EL (cell line): ENCODE results near the gene PDZD4.

Experiments
- DNase-seq: peaks from one replicate; pipeline ENCODE4 v3.0.0-alpha.2; 2016

PDZD4 gene

GRCh38 chrX:153829799-153830639, at the start of gene PDZD4:
Gene PDZD4 (minus strand): TSS chrX:153830544. CDS start chrX:153830298, 246 bp downstream.
- DNase-seq, result no peak

- DNase-seq, result no peak
Observed at GRCh38 chrX:153879741-153880439, 49.5 kb upstream of the PDZD4 start.

- no peak for DNase-seq
Observed at GRCh38 chrX:153878969-153879653, 48.8 kb upstream of the PDZD4 start.

- no peak for DNase-seq
Observed at GRCh38 chrX:153878345-153878744, 48.0 kb upstream of the PDZD4 start.

GRCh38 chrX:153877571-153878261, 47.4 kb upstream of the PDZD4 start:
- DNase-seq, result no peak

GRCh38 chrX:153876112-153876491, 45.8 kb upstream of the PDZD4 start:
- no peak for DNase-seq

- DNase-seq, result peak; percentile 27
Observed at GRCh38 chrX:153875391-153876111, 45.2 kb upstream of the PDZD4 start.

- no peak for DNase-seq
Observed at GRCh38 chrX:153874366-153875125, 44.2 kb upstream of the PDZD4 start.

GRCh38 chrX:153874085-153874365, 43.7 kb upstream of the PDZD4 start:
- DNase-seq, result no peak

GRCh38 chrX:153873282-153874084, 43.1 kb upstream of the PDZD4 start:
- DNase-seq, result no peak

- no peak for DNase-seq
Observed at GRCh38 chrX:153871946-153872878, 41.9 kb upstream of the PDZD4 start.

- no peak for DNase-seq
Observed at GRCh38 chrX:153871451-153871850, 41.1 kb upstream of the PDZD4 start.

- no peak for DNase-seq
Observed at GRCh38 chrX:153870791-153871360, 40.5 kb upstream of the PDZD4 start.

- DNase-seq, result no peak
Observed at GRCh38 chrX:153870288-153870690, 39.9 kb upstream of the PDZD4 start.

GRCh38 chrX:153869473-153870287, 39.3 kb upstream of the PDZD4 start:
- no peak for DNase-seq

- no peak for DNase-seq
Observed at GRCh38 chrX:153868576-153869472, 38.5 kb upstream of the PDZD4 start.

GRCh38 chrX:153867671-153868070, 37.3 kb upstream of the PDZD4 start:
- no peak for DNase-seq
